HG03064 (cell line): Measurements from ENCODE around the gene C1orf226.

Experiments
- ATAC-seq: cut with Tn5 transposase; IDR thresholded peaks from one replicate; pipeline ENCODE4 v1.9.1; 2021; ENCODE audit warnings: low read depth; ENCODE audit not compliant: unreplicated experiment

C1orf226 gene

DNA sequence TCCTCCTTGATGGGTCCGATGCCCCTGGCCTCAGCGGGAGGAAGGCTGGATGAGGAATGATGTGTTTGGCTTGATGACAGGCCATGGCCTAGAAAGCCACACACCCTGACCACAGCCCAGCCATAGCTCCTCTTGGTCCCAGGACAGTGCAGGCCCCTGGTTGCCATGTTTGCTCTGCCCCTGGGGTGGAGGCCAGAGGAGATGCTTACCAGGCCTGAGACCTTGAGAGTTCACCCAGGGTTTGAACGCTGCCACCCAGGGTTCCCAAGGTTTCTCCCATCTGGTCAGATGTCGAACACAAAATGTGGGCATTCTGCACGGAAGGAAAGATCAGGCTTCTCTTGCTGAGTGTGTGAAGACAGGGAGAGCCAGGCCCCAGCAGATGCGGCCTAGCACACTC is 2.6 kb downstream of the C1orf226 start:
- no peak for ATAC-seq

DNA sequence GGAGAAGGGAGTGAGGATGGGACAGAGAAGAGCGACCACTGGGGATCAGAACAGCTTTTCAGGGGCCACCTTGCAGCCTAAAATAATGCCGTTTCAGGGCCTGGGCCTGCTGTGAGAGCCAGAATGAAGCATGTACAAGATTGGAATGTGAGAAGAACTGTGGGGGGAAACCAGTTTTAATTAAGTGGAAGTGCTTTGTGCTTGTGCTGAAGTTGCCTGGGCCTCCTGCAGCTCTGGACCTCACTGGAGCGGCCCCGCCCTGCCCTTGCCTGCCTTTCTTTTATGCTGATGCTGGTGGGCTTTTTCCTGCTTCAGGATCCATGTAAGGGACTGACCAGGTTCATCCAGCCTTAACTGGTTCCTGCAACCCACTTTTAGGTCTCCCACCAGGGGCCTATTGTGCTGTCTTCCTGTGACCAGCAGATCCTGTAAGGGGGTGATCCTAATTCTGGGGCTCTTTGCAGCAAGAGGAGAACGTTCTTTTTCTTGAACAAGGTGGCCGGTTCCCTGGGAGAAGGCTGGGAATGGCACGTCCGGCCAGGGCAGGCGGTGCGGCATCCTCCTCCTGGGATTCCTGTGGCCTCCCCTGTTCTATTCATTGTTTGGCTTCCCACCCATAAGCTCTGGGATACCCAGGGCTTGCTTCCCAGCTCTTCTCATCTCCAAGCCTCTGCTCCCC is 3.2 kb downstream of the C1orf226 start:
- no peak for ATAC-seq

DNA sequence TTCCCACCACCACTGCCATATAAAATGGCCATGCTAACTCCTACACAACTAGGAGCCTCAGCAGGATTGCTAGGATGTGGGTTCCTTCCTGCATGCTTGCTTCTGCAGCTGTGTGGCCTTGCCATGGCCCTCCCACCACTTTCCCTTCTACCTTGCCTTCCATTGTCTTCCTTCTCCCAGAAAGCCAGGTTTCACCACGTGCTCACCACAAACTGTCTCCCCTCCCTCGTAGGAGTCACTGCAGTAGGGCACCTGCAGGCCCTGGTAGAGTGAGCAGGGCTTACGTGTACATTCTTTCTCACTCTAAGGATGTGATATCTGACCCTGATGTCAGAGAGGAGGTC is 3.7 kb downstream of the C1orf226 start:
- no peak for ATAC-seq

DNA sequence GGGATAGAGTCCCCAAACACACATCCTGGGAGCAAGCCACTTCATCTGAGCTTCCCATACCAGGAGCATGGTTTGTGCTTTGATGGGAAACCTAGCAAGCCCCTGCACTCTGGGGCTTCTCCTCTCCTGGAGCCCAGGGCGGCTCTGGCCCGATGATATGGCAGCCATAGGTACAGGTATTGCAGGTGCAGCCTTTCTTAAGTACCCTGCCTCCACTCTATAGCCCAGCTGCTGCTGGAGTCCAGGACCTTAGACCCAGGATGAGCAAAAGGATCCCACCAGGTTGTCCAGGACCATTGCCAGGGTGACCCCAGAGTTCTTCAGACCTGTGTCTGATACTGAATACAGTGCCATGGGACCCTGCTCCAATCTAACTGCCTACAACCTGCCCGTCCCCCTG is 4.2 kb downstream of the C1orf226 start:
- ATAC-seq, result no peak

DNA sequence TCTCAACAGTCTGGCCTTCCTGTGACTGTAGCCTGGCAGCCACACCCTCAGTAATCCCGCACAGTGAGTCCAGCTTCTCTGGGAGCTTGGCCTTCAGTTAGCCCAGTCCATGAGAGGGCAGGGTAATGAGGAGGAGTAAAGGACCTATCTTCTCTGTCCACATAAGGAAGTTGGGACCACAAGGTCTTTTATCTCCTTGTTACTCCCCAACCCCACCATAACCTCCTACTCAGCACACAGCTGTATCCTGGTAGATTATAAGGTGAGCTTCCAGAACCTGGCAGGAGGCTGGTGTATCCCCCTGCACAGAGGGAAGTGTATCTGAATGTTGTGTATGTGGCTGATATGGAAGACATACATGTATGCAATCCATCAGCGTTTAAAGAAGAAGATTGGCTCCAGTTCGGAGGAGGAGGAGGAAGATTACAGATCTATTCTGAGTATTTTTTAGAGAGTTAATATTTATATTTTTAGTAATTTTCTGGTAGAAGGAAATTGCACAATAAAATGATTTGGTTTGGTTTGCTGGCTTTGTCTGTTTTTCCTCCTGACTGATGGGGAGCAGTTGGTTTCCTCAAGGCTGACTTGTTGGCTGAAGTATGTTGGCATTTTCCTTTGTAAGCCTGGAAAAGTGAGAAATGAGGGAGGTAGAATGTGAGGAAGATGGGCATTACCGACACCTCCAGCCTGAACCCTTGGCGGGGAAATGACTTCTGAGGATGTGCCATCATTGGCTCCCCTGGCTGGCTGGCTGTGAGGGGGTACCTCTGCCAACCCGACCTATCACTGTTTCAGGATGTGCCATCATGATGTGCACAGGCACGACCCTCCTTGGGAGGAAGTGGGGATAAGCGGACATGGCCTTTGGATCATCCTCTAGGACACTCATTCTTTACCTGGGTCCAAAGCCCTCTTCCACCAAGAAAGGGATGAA is 5.0 kb downstream of the C1orf226 start:
- ATAC-seq, result no peak

DNA sequence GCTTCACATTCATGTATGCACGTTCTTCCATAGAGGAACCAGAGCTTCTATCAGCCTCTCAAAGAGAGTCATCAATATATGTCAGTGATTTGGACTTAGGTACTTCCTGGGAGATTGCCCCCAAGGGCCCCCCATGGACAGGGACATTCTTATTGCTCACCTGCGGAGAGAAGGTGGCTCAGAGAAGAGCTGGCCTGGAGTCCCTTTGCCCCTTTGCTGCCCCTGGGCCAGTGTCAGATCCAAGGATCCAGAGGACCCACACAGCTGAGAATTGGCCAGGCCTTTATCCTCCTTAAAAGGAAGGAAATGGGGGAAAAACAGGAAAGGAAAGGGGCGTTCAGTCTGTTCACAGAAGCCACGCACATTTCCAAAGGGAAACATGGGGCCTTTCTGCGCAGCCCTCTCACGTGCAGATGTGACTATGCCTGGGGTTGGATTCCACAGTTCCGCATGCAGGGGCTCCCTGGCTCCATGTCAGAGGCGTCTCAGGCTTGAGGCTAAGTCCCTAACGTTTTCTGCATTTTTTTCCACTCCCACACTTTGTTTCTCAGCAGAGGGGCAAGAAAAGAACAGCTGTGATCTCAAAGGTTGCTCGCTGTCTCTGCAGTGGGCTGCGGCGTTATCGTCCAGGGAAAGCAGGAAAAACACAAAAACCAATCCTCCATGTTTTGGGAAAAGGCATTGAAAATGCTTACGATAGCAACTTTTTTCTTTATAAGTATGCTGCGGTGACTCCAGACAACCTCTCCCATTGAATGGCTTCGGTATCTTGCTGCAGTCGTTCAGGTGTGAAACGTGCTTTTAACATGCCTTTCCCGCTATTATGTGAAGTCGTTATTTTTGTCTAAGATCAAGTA is 5.9 kb downstream of the C1orf226 start:
- no peak for ATAC-seq

DNA sequence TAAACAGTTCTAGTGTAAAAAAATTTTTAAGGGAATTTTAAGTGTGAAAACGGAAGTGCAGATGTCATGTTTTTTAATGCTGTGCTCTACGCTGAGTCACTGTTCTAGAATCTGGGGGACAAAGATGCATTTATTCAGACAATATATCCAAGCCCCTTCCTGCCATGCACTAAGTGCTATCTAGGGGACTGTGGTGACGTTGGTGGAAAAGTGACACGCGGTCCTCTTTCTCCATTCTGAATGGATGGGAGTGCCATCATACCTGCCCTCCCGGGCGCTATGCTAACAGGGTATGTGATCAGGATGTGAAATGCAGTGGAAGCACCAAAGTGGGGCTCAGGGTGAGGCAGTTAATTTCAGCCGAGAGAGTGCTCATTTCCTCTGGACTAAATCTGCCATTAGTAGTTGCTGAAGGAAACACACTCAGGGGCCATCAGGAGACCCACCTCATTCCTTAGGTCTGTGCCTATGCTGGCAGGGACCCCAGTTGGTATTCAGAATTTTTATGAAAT is 6.6 kb downstream of the C1orf226 start:
- no peak for ATAC-seq

DNA sequence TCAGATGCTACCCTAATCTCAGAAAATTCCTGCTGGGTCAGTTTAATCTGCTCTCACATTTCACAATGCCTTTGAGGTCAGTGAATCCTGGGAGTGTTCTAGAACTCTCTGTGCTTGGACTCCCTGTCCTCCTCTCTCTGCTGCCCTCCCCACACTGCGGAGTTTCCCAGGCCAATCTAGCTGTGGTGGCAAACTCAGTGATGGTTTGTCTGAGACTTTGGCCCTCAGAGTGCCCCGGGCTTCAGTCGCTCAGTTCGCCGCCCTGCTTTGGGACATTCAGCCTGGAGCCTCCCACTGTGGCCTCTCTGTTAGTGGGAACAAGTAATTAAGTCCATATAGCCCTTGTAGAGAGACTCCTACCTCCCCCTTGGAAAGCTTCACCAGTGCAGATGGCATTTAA is 7.1 kb downstream of the C1orf226 start:
- ATAC-seq, result no peak

DNA sequence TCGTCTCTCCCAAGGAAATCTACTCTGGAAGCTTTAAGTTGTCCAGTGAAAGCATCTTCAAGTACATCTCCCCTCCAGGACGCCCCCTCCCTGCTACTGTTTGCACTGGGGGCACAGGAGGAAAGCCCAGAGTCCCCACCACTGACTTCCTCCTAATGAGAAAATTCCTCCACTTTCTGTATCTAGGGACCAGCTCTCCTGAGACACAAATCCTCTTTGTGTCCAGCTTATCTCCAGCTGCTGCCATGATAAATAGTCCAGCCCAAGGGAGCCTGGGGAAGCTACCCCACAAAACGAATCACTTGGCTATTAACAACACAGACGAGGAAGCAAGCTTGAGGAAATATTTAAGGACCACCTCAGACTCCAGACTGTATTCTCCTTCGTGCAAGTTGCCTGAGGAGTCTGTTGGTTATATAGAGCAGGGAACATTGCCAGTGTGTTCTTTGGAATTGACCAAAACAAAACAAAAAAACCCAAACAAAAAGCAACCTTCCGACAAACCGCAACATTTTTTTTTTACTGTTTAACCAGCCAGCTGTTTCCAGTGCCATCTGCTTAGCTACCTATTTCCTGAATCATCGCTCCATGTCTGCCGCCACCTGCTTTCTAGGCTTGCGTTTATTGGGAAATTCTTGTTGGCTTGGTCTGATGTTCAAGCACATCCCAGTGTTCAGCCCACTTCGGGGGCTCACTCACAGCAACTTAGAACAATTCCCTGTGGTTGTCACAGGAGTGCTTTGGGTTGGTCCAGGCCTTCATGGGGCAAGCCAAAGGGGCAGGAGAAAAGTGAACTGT is 7.7 kb downstream of the C1orf226 start:
- no peak for ATAC-seq

DNA sequence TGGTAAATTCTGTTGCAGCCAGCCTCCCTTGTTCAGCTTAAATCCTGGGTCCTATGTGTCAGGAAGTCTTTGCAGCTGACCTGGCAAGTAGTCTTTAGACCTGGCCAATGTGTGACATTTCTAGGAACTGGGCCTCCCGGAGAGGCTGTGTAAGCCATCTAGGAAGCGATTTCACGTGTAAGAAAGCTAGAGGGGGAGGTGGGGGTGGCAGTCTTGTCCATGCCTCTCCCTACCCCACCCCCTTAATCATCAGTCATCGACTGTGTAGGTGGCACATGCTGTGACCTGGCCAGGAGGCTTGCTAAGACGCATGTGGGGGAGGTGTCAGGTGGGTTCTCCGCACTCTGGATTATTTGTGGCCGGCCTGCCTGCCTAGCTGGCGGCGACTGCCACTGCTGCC is 8.4 kb downstream of the C1orf226 start:
- ATAC-seq, result no peak

DNA sequence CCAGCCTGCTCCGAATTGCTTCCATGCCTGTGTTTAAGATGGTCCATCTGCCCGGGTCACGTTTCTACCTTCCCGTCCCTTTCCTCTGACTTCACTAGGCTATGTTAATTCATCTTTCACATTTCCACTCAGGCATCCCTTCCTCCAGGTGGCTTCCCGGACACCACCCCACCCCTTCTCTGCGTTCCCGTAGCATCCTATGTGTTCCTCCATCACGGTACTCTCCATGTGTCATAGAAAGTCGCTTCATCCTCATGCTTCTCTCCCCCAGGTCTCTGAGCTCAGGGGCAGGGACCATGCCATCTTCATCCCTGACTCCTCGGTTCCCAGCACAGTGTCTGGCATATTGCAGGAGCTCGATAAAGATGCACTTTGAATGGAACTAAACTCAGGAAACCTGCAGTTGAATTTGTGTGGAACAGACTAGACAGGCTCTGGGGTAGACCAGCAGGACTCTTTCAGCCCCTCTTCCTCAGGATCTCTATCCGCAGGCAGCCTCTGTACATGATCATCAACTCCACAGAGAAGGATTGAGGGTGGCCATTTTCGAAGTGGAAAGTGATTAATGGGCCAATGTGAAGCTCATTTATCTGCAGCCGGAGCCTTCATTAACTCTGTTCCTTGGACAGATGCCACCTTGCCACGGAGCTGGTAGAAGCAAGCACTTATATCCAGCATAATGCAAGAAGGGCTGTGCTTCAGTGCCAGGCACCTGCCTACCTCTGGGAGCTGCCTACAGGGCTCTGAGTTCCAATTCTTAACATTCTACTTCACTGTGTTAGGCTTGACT is 9.1 kb downstream of the C1orf226 start:
- ATAC-seq, result no peak

DNA sequence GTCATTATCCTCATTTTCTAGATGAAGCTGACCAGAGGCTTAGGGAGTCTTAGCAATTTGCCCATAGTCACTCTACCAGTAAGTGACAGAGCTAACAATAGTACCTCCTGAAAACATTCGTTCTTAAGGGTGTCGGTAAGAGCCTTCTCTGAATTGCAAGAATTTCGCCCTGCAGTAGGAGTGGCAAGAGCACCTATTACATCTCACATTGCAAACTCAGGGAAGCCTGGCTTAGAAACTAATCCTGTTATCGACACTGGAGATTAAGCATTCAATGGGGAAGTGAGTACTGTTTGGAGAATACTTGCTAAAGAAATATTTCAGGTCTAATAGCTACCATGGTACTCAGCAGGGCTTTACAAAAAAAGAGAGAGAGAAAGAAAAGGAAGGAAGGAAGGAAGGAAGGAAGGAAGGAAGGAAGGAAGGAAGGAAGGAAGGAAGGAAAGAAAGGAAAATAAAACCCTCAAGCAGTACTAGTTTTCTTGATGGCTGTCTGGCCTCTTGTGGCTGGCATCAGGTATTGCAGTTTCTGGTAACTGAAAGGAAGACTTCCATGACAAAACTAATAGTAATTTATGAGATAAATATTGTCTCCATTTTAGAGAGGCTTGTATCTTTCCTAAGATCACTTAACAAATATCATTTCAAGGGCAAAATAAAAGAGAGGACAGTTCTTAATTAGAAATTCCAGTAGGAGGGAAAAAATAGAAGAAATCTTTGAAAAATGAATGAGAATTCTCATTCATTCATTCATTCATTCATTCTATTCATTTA is 10.4 kb downstream of the C1orf226 start:
- no peak for ATAC-seq

DNA sequence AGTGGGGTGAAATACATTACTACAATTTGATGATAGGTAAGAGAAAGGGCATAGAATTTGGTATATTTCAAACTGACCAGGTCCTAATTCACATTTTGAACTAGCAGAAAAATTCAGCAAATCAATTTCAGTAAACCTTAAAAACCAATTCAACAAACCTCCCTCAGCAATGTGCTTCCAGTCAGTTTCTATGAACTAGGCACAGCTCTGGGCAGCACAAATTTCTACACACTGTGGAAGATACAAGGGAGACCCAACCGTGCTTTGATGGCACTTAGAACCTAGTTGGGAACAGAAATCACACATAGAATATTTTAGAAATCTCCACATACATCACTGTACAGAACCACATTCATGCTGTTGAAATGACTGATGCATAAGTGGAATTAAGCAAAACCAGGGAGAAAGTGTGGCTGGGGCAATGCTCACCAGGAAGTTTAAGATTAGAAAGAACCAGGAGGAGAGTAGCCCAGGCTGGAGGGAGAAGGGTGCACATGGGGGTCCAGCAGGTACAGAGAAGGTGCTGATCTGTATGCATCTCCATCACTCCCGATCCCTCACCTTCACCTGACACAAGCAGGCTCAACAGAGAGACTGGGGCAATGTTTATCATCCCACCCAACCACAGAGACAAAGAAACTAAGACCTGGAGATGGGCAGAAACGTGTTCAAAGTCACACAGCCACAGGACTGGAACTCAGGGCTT is 14.8 kb downstream of the C1orf226 start:
- no peak for ATAC-seq

DNA sequence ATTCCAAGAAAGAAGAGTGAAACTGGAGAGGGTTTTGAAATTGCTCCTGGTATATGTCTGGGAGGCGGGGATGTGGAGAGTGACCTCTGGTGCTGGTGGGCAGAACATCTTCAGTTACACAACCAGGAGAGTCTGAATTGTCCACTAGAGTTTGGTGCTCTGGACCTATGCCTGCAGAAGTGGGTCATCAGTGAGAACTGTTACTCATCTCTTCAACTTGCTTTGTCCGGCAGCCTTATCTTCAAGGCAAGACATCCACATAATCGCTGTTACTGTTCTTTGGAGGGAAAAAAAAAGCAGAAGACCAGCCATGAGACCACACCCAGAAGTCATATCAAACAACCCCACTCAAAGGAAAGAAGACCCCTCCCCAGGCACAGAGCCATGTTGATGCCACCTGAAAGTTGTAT is 15.5 kb downstream of the C1orf226 start:
- no peak for ATAC-seq

DNA sequence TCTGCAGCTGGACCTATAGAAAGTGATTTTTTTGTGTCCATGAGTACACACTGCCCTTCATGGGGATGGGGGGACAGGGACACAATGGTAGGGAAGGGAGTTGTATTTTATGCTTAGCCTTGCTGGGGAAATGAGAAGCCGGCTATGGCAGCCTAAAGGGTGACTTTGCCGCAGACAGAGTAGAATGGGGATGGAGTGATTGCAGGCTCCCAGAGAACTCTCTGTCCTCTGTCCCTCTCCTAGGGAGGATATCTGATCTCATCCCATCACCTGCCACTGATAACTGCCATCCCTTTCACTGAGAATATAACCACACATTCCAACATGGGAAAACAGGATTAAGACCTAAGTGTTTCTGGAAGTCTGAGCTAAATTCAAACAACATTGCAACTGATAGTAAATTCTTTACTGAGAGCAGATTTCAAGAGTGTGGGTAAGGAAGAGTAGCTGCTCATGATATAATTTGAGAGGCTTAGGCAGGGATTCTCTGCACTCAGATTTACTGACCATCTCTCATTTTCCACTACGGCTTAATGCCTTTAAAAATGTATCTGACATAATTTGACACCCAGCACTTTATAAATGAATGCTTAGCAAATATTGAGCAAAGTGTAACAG is 16.5 kb downstream of the C1orf226 start:
- no peak for ATAC-seq

DNA sequence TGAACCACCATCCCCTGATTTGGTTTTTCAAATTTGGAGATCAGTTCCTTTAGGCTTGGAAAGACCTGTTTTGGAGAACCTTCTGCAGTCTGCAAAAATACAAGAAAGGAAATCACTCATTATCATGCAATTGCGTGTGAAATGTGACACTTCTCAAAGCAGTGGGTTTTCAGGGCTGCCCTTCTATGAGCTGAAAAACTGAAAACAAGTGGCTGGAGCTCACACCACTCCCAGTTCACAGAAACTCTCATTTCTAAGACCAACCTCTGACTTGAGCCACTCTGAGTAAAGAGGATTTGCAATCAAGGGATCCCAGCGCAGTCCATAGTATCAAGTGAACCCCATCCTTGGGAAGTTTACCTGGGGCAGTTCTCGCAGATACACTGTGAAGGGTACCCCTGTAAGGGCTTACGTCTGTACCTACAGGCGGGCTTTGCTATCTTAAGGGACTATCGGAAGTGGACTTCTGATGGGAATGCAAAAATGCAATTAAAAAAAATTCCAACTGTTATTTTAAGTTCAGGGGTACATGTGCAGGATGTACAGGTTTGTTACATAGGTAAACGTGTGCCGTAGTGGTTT is 17.6 kb downstream of the C1orf226 start:
- no peak for ATAC-seq

DNA sequence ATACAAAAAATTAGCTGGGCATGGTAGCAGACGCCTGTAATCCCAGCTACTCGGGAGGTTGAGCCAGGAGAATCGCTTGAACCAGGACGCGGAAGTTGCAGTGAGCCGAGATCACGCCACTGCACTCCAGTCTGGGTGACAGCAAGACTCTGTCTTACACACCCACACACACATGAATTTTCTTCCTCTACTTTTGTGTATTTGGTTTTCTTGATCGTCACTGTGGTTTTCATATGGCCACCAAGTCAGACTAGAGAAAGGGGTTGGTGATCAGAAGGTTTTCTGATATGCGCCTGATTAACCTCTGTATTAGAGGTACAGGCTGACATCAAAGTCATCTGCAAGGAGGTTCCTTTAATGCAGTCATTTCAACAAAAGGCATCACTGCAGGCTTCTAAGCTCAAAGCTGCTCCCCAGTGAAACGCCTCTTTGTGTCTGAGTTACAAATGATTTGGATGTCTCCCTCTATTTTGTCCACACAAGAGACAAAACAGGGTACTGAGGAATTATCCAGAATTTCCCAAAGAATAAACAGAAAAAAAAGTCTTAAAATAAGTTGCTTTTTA is 19.3 kb downstream of the C1orf226 start:
- no peak for ATAC-seq
